ENCODE data around the gene FILIP1L.

- no peak for TF ChIP-seq POLR2AphosphoS5 (IDR thresholded peaks at IDR 0.05; ENCODE audit: low read depth, low read length)
- TF ChIP-seq TAF1 (IDR thresholded peaks at IDR 0.05; ENCODE audit: borderline replicate concordance, insufficient read depth, low read length): no peak
- TF ChIP-seq SIN3A (IDR thresholded peaks at IDR 0.05; ENCODE audit: borderline replicate concordance, insufficient read depth, low read length): no peak
- no peak for TF ChIP-seq FOXP2 (optimal IDR thresholded peaks at IDR 0.05; ENCODE audit: borderline replicate concordance, extremely low read depth, extremely low read length, insufficient read depth)
- no peak for TF ChIP-seq REST (IDR thresholded peaks at IDR 0.05; ENCODE audit: insufficient read depth in 1 of 2, low read depth in 2 of 2, low read length in 2 of 2)
These were observed 133.7 kb downstream of the FILIP1L start for GRCh38 chr3:99980606-99981005.
